ENCODE results near the gene MACROD2.

The MACROD2 gene

DNA sequence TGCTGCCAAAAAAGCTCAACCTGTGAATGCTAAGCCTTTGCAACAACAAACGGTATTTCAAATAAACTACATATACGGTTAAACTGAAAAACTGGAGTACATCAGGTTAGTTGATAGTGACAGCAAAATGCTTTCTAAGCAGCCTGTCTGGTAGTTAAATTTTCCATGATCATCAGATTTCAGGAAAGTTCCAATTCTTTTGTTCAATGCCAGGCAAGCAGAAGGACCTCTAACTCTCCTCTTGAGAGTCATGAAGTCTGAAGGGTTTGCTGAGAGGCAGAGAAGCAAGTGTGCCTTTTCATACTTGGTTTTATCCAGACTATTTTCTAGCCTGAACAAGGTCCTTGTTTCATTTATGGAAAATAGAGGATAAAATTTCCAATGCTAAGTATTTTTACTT lies 337.6 kb downstream of the MACROD2 start:
- no peak overlapping the region for H3K4me3 ChIP-seq (ENCODE audit: low read depth, low read length)

DNA sequence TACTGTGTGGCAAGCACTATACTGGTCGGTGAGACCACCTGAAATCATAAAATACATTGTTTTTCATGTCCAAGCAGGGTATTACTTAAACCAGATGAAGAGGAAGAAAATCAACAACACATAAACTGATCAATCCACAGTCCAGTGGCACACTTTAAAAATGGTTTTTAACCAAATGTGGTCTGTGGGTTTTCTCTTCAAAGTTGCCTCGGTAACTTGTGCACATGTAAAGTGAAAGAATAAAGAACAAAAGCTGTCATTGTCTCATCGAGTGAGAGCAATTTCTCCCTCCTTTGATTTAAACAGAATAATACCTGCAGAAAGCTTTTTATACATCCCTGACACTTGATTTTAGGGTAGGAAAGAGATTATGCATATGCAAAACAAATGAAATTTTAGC lies 338.4 kb downstream of the MACROD2 start:
- H3K4me3 ChIP-seq (ENCODE audit: low read depth, low read length), result no peak overlapping the region

DNA sequence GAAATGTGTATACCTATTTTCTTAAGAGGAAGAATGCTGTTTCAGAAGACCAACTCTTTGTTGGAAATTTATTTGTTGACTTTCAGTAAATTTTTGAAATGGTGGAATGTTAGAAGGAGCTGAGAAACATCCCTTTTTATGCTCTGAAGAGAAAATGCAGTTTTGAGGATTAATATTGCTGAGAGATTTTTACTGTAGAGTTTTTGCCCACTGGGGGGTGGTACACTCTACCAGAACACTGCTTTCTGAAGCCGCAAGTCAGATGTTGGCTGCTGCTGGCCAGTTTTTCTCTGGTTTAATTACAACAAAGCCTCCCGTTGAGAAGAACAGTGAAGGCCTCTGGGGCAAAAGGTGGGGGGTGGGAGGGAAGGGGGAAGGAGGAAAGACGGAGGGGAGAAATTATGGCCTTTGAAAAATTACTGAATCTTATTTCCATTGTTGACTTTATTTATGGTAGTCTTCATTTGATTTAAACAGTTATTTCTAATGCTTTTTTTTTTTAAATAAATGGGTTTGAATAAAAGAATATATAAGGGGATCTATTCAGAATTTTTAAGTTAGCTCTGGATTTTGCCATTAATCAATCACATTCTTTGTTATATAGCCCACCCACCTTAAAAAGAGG lies 339.1 kb downstream of the MACROD2 start:
- no peak overlapping the region for H3K4me3 ChIP-seq (ENCODE audit: low read depth, low read length)

DNA sequence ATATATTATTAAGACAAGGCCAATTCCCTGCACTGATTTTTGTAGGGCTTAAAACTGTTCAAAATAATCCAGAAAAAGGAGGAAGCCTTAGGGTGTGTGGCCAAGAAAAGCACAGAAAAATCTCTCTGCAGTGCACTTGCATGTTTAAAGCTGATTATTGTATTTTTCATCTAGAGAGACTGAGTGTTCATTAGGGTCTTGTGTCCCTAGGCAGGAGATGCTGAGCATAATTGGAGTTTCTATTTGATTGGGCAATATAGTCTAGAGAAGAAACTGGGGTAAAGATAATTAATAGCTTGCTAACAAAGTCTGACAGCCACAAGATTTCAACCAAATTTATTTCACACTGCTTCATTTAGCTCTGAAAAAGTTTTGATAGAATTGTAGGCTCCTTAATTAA lies 339.7 kb downstream of the MACROD2 start:
- no peak overlapping the region for H3K4me3 ChIP-seq (ENCODE audit: low read depth, low read length)

DNA sequence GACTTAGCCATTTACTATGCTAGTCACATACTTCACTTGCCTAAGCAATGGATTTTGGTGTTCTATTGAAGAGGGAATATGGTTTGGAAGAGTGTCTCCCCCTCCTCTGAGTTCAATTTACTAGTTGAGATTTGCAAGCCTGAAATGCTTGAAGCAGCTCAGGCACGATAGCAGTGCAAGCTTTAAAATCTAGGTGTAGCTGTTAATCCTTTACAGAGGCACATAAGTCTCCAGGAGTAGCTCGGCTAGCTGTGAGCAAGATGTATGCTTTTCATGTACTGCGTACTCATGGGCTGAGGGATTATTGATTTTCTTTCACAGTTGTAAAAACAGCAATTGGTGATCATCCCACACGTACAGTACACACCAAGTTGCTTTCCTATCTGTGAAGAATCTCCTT lies 341.4 kb downstream of the MACROD2 start:
- no peak overlapping the region for H3K4me3 ChIP-seq (ENCODE audit: low read depth, low read length)

DNA sequence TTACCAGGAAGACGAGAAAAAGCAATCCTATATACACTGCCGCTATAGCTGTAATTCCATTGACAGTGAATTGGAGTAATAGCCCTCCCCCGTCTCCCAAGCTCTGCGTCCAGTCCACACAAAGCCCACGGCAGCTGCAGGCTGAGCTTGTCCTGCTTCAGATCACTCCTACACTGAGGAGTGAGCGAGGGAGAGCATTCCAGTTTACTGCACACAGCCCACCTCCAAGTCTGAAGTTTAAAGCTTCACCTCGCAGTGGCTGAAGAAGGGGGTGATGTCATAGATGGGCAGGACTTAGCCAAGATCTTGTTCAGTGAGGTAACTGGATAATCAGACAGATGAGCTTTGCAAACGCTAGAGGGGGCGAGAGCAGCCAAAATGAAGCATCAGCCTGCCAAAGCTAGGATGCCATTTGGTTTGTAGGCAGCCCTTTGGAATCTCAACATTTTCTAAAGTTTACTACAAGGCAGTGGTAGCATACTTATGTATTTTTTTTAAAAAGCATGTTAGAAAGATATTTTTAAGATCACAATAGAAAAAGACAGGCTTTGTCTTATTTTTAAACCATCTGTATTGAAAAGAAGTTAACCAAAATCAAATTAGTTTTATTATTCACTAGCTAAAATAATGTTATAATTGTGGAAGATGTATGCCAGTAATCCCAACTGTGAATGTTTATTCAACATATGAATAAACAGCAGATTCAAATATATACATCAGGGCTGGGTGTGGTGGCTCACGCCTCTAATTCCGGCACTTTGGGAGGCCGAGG lies 342.3 kb downstream of the MACROD2 start, which contains the start of gene FLRT3:
Gene FLRT3 (minus strand): TSS at position 213 of the 772 bp plus-strand sequence. CDS start 10,106 bp downstream, outside the sequence.
- H3K4me3 ChIP-seq (ENCODE audit: low read depth, low read length), result peak within 1 kb of the TSS; percentile 43

DNA sequence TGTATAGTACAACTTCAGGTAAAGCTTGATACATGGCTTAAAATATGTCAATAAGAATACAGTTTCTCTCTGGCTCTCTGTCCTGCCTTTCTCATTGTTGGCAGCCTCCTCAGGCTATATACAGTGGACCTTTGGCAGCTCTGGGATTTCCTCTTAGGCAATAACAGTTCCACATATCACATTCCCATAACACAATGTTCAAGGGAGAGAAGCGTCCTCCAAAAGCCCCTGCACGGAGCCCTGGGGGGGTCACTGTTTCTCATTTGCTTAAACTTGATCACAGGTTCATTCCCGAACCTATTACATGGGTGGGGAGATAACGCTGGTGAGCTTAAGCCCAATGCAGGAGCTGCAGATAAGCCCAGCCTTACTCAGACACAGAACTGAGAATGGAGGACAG lies 346.5 kb downstream of the MACROD2 start:
- H3K4me3 ChIP-seq (ENCODE audit: low read depth, low read length), result no peak overlapping the region

DNA sequence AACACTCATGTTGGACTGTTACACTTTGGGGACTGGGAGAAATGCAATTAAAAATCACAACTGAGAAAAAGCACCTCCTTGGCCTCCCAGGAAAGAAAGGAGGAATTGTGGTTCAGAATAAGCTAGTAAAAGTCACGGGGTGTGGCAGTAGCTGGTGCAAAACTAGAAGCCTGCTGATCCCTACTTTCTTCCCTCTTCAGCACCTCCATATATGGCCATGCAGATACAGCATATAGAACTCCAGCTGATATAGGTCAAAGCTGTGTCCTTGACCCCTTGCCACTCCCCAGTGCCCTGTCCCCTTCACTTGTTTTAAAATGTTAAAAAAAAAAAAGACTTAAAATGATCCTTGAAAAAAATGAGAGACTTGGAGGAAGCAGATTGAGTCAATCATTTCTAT lies 347.6 kb downstream of the MACROD2 start:
- no peak overlapping the region for H3K4me3 ChIP-seq (ENCODE audit: low read depth, low read length)

DNA sequence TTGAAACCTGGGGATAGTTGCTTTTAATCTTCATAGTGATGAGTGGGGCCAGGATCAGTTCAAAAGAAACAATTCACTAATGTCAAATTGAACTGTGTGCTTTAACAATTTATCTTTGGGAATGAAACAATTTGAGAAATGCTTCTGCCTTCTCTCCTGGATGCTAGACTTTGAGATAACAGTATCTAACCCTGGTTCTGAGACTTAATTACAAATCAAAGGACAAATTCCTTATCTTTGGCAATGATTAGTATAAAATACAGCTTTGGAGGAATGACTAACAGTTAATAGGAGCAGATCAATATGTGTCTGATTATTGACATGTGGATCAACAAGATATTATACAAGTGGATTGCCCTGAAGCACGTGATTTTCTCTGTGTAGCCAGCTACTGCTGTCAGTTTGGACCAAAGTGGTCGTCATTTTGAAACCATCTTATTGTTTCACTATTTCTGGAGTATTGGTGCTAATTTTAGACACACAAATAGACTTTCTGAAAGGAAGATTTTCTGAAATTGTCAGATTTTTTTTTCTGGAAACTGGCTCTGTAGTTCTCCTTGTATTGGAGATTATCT lies 348.3 kb downstream of the MACROD2 start:
- H3K4me3 ChIP-seq (ENCODE audit: low read depth, low read length), result no peak overlapping the region

DNA sequence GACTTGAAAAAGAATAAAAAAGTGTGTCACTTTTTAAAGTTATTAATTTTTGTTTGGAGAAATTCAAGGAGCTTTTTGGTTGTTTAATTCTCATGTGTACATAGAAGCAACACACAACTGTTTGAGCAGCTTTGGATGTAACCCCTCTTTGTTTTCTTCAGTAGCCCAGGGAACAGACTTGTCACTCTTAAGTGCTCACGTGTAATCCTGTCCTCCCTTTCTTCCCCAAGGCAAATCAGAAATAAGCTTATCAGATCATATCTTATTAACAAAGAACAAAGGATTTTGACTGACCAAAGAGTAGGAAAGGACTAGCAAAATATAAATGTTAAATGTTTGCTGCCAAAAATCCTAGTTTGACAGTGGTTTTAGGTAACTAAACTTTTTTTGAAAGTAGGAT lies 349.4 kb downstream of the MACROD2 start:
- no peak overlapping the region for H3K4me3 ChIP-seq (ENCODE audit: low read depth, low read length)

DNA sequence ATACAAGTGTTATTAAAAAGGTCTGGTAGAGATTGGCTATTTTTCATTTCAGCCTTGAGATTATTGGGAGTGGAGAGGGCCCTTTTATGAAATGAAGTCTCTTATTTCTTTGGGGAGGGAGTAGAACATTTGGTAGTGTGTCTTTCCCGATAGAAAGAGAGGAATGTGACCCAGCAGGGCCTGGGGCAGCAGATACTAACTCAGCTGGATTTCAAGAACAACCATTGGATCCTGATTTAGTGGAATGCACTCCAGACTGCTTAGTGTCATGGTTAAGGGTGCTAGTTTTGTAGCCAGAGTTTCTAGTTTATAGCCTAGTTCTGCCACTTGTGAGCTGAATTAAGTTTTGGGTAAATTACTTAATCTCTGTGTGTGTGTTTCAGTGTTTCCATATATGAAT lies 360.5 kb downstream of the MACROD2 start:
- no peak overlapping the region for H3K4me3 ChIP-seq (ENCODE audit: low read depth, low read length)

DNA sequence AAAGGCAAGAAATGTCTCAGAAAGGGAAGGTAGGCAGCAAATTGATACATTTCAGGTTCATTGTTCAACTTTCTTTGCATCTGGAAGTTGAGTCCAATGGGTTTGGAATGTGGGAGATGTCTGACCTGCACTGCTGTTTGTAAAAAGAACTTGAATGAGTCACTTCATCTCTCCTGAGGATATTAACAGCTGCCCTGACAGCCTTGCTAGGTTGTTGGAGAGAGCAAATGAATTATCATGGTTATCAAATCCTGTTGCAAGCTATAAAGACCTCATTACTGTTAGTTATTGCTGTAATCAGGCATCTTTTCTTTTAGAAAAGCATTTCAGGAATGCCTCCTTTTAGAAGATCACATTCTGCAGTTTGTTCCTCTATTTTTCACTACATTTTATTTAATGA lies 365.1 kb downstream of the MACROD2 start:
- no peak overlapping the region for H3K4me3 ChIP-seq (ENCODE audit: low read depth, low read length)

DNA sequence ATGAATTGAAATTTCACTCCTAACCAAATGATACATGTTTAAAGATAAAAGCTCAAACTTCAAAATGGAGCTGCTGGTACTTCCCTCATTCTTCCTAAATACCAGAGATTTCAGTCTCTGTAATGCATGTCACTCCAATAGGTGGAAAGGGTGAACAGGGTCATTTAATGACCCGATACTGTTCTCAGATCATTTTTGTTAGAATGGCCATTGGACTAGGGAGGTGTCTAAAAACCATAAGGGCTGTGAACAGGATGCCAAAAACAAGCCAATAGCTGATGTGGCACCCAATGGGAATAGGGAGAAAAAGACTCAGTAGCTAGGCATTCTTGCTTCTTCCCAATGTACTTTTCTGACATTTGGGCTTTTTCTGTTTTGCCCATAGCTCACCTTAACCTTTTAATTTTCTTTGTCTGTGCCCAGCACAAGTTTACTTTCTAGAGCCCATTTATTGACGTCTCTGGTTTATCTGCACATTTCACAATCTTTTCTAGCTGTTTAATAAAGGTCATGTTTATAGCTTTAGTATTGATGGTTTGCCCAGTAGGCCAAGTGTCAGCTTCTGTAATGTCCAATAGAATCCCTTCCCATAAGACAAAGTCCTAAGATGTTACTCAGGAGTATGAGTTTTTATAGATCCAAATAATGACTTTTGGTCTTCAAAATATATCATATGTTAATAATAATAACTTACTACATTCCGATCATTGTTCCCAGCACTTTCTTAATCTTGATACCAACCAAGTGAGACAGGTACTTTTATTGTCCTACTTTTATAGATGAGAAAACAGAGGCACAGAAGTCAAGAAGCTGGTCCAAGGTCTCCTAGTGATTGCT lies 366.4 kb downstream of the MACROD2 start:
- no peak overlapping the region for H3K4me3 ChIP-seq (ENCODE audit: low read depth, low read length)

DNA sequence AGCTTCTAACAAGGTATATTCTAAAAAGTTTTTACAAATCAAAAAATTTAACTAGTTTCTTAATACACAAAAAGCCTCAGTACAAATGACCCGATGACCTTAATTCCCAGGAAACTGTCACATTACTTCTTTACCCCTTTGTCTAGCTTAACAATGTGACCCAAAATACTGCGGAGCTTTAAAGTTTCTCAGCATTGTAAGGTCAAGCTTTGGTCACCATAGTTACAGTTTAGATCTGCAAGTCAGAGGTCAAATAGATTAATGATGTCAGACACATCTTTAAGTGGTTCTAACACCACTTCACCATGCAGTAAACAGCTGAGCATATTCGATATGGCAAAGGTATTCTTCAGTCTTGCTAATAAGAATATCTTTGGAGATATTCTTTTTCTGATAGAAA lies 378.9 kb downstream of the MACROD2 start:
- H3K4me3 ChIP-seq (ENCODE audit: low read depth, low read length), result no peak overlapping the region

DNA sequence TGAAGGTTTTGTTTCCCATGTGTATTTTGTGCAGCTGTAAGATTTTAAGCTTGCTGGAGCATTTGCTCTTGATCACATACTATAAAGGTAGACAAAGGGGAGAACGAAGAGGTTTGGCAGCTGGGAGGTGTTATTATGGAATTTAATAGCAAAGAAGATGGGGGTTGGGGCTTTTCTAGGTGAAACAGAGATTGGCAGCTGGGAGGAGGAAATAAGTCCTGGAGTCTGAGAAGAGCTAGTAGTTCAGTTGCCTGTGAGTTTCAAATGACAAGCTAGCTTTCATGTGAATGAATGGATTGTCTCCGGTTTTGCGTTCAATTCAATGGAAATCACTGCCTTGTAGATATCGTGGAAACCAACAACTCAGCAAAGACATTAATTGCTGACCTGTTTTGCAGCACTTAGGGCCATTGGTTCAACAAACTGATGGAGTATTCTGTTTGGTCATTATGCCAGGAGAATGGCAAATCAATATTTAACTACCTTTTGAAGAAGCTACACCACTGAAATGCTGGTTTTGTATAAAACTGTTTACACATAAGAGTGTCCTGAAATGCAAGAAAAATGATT lies 380.2 kb downstream of the MACROD2 start:
- no peak overlapping the region for H3K4me3 ChIP-seq (ENCODE audit: low read depth, low read length)

DNA sequence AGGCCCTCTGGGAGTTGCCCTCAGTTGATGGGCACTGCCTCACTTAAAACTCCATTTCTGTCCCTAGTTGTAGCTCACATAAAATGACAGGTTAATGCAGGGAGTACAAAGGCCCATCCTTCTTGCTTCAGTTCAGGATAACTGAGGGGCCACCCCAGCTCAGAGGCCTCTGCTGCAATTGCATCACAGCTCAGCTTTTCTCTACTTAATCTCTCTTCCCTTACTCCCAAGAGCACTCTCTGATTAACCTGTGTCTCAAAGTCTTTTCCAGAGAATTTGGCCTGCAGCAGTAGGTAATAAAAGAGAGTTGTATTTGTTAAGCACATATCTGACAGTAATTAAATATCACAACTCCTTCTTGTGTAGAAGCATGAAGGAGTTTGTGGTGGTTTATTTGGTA lies 383.0 kb downstream of the MACROD2 start:
- no peak overlapping the region for H3K4me3 ChIP-seq (ENCODE audit: low read depth, low read length)

DNA sequence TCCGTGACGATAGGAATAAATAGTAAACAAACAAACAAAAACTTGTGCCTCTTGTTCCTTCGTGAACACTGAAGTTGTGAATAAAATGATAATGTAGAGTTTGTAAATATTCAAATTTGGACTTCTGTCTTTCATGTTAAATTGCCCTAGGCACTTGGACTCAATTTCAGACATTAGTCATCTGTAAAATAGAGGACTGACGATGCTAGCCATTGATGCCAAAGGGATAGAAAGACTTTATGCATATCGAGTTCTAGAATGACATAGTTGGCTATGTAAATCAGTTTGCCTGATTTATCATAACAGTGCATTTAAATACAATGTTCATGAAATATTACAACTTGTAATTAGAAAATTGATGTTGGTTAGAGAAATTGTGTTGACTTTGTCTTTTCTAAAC lies 388.0 kb downstream of the MACROD2 start:
- H3K4me3 ChIP-seq (ENCODE audit: low read depth, low read length), result no peak overlapping the region

DNA sequence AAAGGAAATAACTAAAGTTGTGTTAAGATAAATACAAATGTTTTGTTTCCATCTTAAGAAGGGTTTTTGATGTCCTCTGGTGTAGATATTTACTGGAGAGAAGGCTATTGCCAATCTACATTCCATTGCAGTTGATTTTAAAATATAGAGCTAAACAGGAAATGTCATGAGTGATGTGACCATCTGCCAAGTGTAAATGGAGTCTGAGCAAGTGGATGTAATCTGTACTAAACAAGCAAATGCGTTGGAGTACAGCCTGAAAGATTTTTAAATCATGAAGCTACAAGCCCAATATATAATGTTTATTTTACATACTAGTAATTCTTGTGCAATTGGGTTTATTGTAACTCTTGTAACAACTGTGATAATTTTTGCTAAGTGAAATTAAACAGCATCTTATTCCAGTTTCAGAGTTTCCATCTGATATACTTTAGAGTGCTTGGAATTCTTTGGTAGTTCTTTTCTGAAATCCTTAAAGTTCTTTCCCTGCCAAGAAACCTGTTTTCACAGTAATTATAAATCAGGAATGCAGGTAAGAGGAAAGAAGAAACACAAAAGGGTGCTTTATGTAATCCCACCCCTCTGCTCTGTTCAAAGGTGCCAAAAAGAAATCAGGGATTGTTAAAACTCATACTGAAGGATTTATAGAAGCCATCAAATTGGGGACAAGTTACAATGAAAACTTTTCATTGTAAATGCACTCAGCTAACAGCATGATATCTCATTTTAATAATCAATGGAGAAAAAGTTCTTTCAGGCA lies 389.3 kb downstream of the MACROD2 start:
- no peak overlapping the region for H3K4me3 ChIP-seq (ENCODE audit: low read depth, low read length)

DNA sequence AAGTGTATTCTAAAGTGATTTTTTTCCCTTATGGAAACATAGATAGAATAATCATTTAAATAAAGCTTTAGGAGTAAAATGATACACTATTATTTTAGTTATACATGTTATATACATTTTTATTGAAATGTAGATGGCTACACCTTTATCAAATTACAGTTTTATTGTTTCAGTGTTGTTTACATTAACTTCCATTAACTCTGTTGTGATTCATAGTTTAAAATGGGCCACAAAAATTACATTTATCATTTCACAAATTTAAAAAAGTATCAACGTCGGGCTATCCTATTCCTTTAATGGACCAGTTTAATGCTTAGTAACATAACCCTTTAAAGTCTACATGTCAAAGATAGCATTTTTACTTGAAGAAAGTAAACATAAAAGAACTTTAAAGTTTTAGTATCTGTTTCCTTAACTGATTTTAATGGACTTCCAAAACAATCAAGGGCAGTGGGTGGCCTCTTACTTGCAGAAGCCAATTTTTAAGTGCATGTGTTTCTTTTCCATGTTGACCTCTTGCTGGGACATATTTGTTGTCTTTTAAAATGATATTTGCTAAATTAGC lies 389.9 kb downstream of the MACROD2 start:
- H3K4me3 ChIP-seq (ENCODE audit: low read depth, low read length), result no peak overlapping the region

DNA sequence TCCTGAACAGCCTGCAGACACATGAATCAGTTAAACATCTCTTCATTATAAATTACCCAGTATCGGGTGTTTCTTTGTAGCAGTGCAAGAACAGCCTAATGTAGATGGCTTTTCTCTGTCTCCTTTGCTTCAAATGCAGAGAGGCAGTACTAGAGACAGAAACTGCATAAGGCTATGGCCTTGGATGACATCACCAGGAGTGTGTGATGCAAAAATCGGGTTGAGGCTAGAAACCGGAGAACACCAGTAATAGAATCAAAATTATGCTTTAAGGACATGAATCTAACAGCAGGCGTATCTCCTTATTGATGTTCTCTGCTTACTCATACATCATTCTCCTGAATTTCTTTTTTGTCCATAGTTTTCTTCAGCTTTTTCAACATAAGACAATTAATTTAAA lies 391.4 kb downstream of the MACROD2 start:
- no peak overlapping the region for H3K4me3 ChIP-seq (ENCODE audit: low read depth, low read length)

Measured in iPS-11a (cell line).